Ascending aorta (tissue), 2 donors: ENCODE data around the gene OVCH2. TPM values are rescaled to one million over a fixed set of nuclear protein-coding genes. Genes with fewer than 3 reads are reported as not detected.
"Not testable (repeated sequence)": the region's sequence is repeated elsewhere in the genome, so short reads cannot be mapped to it uniquely, and the experiment has no call there.

ENCODE experiments used
- DNase-seq, 2 donors: peaks; one replicate each; pipeline ENCODE4 v3.0.0-alpha.2; 2019; ENCODE audit warnings: low spot score in 2 of 2
- H3K27ac ChIP-seq, 2 donors: fragments of 200-600 bp; sonication (generic); one replicate each; pipeline ENCODE4 v1.5.1; 2016 to 2017; ENCODE audit warnings: mild to moderate bottlenecking in 1 of 2
- H3K27me3 ChIP-seq: fragments of 200-600 bp; sonication (generic); one replicate; pipeline ENCODE4 v1.5.1; 2017
- H3K36me3 ChIP-seq, 2 donors: fragments of 200-600 bp; sonication (generic); one replicate each; pipeline ENCODE4 v1.5.1; 2016
- H3K4me1 ChIP-seq, 2 donors: fragments of 200-600 bp; sonication (generic); one replicate each; pipeline ENCODE4 v1.5.1; 2016 to 2017; ENCODE audit warnings: mild to moderate bottlenecking in 1 of 2
- H3K4me3 ChIP-seq, 2 donors: fragments of 200-600 bp; sonication (generic); one replicate each; pipeline ENCODE4 v1.5.1; 2016 to 2017; ENCODE audit warnings: mild to moderate bottlenecking in 1 of 2
- H3K9me3 ChIP-seq, 2 donors: fragments of 200-600 bp; sonication (generic); one replicate each; pipeline ENCODE4 v1.5.1; 2016
- CTCF ChIP-seq, 3 experiments: fragments of 200-600 bp in 2 of 3; fragments of 450-650 bp in 1 of 3; sonication (generic) in 2 of 3; IDR thresholded peaks; one replicate each; pipeline ENCODE4 v1.5.1; 2016 to 2019; ENCODE audit warnings: antibody characterized with exemption in 3 of 3, mild to moderate bottlenecking in 1 of 3, moderate library complexity in 1 of 3
- intact Hi-C: fragments of 100-400 bp; cut with DNase I; formaldehyde crosslinking; loops from one replicate; pipeline ENCODE4 v1.15.1; 2023
- total RNA-seq: library from RNA; depleted of rRNA; stranded (reverse); fragments of >200 nt; gene quantifications from one replicate; pipeline ENCODE4 v1.1.0, GENCODE V29; 2016

Gene OVCH2
- total RNA-seq, 1 donor from 2014 or later = not detected

GRCh38 chr11:7666292-7666866 lies 39.9 kb downstream of the OVCH2 start:
- Histone ChIP-seq H3K36me3 (peaks cover 0 to 6% of the 10 kb centered on the region in 2 donors), H3K27me3 (no peaks in the 10 kb centered on the region), H3K9me3 (no peaks in the 10 kb centered on the region), H3K4me3 (no peak overlapping the region), H3K27ac (no peak overlapping the region), H3K4me1 (no peaks in the 10 kb centered on the region)
- no peak for TF ChIP-seq CTCF (IDR thresholded peaks at IDR 0.05)
- intact Hi-C loops = no loop called here
- DNase-seq = no peak

DNA sequence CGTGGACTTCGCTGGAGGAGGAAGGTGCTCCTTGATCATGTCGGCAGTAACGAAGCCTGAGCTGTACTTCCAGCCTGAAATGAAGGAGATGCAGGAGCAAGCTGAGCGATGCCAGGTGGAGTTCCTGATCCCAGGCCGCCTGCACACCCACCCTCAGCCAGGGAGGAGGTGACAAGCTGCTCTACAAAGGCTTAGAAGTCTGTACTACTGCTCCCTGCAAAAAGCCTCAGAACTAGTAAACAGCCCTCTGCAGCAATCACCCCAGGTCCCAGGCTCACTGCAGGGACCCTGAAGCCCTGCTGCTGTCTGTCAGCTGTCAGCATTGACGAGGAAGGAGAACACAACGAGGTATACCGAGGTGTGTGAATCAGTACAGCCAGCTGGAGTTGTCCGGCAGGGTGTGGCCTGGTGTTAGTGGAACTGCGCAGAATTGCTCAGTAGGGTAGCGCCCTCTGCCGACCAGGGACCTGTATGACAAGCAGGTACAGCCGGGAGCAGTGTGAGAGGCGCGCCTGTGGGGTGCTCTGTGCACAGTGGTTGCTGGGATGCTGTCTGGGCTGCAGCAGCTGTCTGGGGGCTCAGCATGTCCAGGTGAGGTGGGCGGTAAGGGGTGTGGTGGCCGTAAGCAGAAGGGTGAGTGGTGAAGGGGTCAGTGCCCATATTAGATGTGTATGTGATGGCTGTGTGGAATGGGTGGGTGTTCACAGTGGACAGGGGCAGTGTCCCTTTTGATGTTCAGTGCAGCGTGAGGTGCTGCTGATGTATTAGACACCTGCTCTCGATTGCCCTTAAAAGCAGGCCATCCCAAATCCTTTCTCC lies 40.6 kb downstream of the OVCH2 start:
- intact Hi-C loops = loop anchor here (1.0 kb wide), 1 partner anchor 94 kb away; no protein-coding TSS in a partner anchor
- no peak overlapping the region for H3K27ac ChIP-seq

DNA sequence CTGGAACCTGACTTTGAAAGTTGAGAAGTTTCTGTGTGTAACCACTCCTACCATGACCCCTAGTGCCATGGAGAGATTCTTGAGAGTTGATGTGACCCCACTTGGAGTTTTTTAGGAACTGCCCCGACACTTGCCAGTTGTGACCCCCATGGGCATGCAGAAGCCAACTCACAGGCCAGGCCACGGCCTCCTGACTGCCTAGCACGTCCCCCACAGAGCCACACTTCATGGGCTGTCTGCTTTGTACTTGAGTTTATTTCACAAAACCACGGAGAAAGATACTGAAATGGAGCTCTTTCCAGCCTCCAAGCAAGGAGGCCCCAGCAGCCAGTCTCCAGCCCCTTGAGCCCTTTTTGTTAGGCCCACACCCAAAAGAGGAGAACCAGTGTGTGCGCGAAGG lies 41.4 kb downstream of the OVCH2 start:
- H3K4me3 ChIP-seq = no peak overlapping the region
- no peaks in the 10 kb centered on the region for H3K9me3 ChIP-seq
- H3K27ac ChIP-seq = no peak overlapping the region
- no peaks in the 10 kb centered on the region for H3K27me3 ChIP-seq
- intact Hi-C loops = loop anchor here (1.0 kb wide), 1 partner anchor 94 kb away; no protein-coding TSS in a partner anchor
- H3K4me1 ChIP-seq = no peaks in the 10 kb centered on the region
- no peak for DNase-seq
- TF ChIP-seq CTCF (IDR thresholded peaks at IDR 0.05) = no peak
- H3K36me3 ChIP-seq = peaks cover 0 to 6% of the 10 kb centered on the region in 2 donors

More for the DNA sequence above, 40.6 kb downstream of the OVCH2 start:
- no peaks in the 10 kb centered on the region for H3K27me3 ChIP-seq
- H3K36me3 ChIP-seq = peaks cover 0 to 6% of the 10 kb centered on the region in 2 donors
- DNase-seq = peak; percentile 23 to 90
- peak; percentile 75 to 88 (median 82) for TF ChIP-seq CTCF (IDR thresholded peaks at IDR 0.05)
- H3K9me3 ChIP-seq = no peaks in the 10 kb centered on the region
- H3K4me1 ChIP-seq = no peaks in the 10 kb centered on the region
- no peak overlapping the region for H3K4me3 ChIP-seq

DNA sequence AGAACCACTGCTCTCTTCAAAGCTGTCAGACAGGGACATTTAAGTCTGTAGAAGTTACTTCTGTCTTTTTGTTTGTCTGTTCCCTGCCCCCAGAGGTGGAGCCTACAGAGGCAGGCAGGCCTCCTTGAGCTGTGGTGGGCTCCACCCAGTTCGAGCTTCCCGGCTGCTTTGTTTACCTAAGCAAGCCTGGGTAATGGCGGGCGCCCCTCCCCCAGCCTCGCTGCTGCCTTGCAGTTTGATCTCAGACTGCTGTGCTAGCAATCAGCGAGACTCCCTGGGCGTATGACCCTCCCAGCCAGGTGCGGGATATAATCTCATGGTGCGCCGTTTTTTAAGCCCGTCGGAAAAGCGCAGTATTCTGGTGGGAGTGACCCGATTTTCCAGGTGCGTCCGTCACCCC lies 42.7 kb downstream of the OVCH2 start:
- H3K36me3 ChIP-seq, H3K9me3 ChIP-seq, intact Hi-C loops, DNase-seq, H3K4me3 ChIP-seq, H3K27me3 ChIP-seq, H3K27ac ChIP-seq, H3K4me1 ChIP-seq: not testable (repeated sequence)

DNA sequence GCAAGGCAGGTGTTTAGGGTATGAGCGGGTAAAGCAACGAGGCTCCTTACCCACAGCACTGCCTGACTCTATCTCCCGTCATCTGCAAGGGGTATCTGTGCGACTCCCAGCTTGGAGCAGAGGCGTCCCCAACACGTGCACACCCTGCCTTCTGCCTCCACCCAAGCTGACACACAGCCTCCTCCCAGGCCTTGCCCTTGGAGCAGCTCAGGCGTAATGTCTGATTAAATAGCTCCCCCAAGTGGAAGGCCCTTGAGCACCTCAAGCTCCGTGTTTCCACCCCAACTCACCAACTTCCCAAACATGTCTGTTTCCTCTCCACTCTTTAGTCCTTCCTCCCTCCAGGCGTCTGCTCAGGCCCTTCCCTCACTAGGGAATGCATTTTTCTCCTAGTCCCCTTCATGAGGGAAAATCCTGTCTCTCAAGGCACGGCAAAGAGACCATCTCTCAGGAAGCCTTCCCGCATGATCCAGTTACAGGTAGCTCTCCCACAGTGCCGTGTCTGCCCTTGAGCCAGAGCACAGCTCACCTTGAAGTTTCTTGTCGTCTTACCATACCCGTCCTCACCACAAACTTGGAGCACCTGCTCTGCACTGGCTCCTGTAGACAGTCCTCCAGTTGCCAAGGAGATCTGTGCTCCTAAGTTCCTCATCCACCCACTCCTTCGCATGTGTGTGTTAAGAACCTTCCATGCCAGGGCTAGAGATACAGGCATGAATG lies 48.8 kb downstream of the OVCH2 start:
- DNase-seq = peak in 1 of 2 donors; percentile 21
- no peaks in the 10 kb centered on the region for H3K4me1 ChIP-seq
- no peaks in the 10 kb centered on the region for H3K9me3 ChIP-seq
- TF ChIP-seq CTCF (IDR thresholded peaks at IDR 0.05) = peak in 2 of 3 experiments; percentile 18 to 44
- no peak overlapping the region for H3K27ac ChIP-seq
- peaks cover 31 to 47% of the 10 kb centered on the region in 2 donors for H3K36me3 ChIP-seq
- no peak overlapping the region for H3K4me3 ChIP-seq
- intact Hi-C loops = no loop called here
- no peaks in the 10 kb centered on the region for H3K27me3 ChIP-seq
